ENCODE measurements around the gene NOTO. TPM values are rescaled to one million over a fixed set of nuclear protein-coding genes. Genes with fewer than 3 reads are reported as not detected.
A peak's percentile ranks its signal among the peaks of the same experiment; 100 is the strongest.
"Not testable (repeated sequence)": the region's sequence is repeated elsewhere in the genome, so short reads cannot be mapped to it uniquely, and the experiment has no call there.

NOTO gene, protein sequence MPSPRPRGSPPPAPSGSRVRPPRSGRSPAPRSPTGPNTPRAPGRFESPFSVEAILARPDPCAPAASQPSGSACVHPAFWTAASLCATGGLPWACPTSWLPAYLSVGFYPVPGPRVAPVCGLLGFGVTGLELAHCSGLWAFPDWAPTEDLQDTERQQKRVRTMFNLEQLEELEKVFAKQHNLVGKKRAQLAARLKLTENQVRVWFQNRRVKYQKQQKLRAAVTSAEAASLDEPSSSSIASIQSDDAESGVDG
- total RNA-seq = not detected

- Histone ChIP-seq H3K9me3 (no peaks in the 10 kb centered on the region), H3K36me3 (no peaks in the 10 kb centered on the region), H3K4me3 (peak within 1 kb of the TSS; percentile 16), H3K9ac (ENCODE audit: low read depth in 2 of 2, low read length in 2 of 2) (peak within 1 kb of the TSS in 1 of 2 donors; percentile 50), H3K27me3 (peaks cover 19% of the 10 kb centered on the region), H3K27ac (no peak within 1 kb of the TSS), H3K4me1 (peaks cover 12% of the 10 kb centered on the region)
- no peak for TF ChIP-seq CTCF (IDR thresholded peaks at IDR 0.05)
- intact Hi-C loops (cut with DNase I) = no loop called here
- no peak for DNase-seq
Observed at GRCh38 chr2:73202156-73203054, at the start of gene NOTO. NOTO (plus strand) TSS chr2:73202574; CDS start chr2:73202667, 93 bp downstream.

- Histone ChIP-seq H3K9ac (ENCODE audit: low read depth in 2 of 2, low read length in 2 of 2) (no peak overlapping the region), H3K9me3 (no peaks in the 10 kb centered on the region), H3K4me3 (no peak overlapping the region), H3K27me3 (no peaks in the 10 kb centered on the region), H3K27ac (no peak overlapping the region), H3K4me1 (no peaks in the 10 kb centered on the region), H3K36me3 (no peaks in the 10 kb centered on the region)
- peak; percentile 45 for DNase-seq
- peak; percentile 54 for TF ChIP-seq CTCF (IDR thresholded peaks at IDR 0.05)
- intact Hi-C loops (cut with DNase I) = no loop called here
Observed at GRCh38 chr2:73156539-73157124, 45.7 kb upstream of the NOTO start.

DNA sequence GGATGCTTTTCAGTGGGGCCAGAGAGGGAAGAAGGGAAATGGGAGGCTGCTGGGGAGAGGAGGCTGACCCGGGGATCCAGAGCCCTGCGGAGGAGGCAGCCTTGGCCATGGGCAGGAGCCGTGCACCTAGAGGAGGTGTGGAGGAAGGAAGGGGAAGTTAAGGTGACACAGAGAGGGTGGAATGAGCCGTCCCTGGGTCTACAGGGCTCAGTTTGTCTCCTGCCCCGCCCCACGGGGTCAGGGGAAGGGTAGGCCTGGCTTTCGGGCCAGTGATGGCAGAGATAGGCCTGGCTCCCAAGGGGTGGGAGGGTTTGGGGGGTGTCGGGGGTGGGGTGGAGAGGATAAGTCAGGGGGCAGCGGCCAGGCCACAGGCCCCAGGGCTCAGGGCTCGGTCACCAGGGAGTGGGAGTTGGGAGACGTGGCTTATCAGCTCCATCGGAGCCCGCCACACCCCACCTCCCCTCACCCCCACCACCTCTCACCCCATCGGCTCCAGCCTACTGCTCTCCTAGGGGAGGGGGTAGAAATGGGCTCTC, 39.5 kb upstream of the NOTO start:
- Histone ChIP-seq H3K36me3 (no peaks in the 10 kb centered on the region), H3K4me3 (no peak overlapping the region), H3K9me3 (no peaks in the 10 kb centered on the region), H3K4me1 (no peaks in the 10 kb centered on the region), H3K9ac (ENCODE audit: low read depth in 2 of 2, low read length in 2 of 2) (no peak overlapping the region), H3K27ac (no peak overlapping the region), H3K27me3 (no peaks in the 10 kb centered on the region)
- no peak for DNase-seq
- intact Hi-C loops (cut with DNase I) = loop anchor here (2.0 to 5.0 kb wide), 2 partner anchors 170 to 271 kb away; no protein-coding TSS in a partner anchor
- TF ChIP-seq CTCF (IDR thresholded peaks at IDR 0.05) = no peak

DNA sequence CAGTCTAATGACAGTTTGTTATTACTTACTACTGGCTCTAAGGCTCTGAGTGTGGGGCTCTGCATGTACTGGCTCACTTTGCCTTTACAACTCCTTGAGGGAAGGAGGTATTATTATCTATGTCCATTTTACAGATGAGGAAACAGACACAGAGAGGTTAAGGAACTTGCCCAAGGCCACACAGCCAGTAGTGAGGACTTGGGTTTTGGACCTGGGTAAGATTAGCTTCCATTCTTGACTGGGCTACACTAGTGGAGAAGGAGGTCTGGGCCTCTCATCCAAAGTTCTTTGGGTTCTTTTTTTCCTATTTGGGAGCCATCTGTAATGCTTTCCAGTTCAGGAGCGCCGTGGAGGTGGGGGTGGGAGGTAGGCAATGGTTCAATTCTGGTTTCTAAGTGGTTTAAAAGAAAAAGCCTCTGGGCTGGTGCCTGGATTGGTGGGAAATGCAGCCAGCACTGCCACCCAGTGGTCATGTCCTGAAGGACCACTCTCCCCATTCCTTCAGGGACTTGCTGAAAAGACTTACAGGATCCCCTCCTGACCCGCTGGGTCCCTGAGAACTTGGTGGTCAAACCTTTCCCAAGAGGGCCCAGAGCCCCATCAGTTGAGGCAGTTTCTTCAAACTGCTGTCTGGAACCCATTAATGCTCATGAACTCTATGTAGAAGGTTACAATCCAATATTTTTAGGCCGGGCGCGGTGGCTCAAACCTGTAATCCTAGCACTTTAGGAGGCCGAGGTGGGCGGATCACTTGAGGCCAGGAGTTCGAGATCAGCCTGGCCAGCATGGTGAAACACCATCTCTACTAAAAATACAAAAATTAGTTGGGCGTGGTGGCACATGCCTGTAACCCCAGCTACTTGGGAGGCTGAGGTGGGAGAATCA, 38.6 kb upstream of the NOTO start:
- no peak overlapping the region for H3K4me3 ChIP-seq
- peak; percentile 62 for DNase-seq
- H3K9me3 ChIP-seq = no peaks in the 10 kb centered on the region
- H3K27me3 ChIP-seq = no peaks in the 10 kb centered on the region
- H3K36me3 ChIP-seq = no peaks in the 10 kb centered on the region
- no peak overlapping the region for H3K27ac ChIP-seq
- H3K9ac ChIP-seq (ENCODE audit: low read depth in 2 of 2, low read length in 2 of 2) = no peak overlapping the region
- H3K4me1 ChIP-seq = no peaks in the 10 kb centered on the region
- TF ChIP-seq CTCF (IDR thresholded peaks at IDR 0.05) = peak; percentile 85
- intact Hi-C loops (cut with DNase I) = loop anchor here (2.0 to 5.0 kb wide), 2 partner anchors 171 to 271 kb away; no protein-coding TSS in a partner anchor

- H3K27me3 ChIP-seq; intact Hi-C loops (cut with DNase I); H3K27ac ChIP-seq; H3K36me3 ChIP-seq; H3K9ac ChIP-seq (ENCODE audit: low read depth in 2 of 2, low read length in 2 of 2); H3K9me3 ChIP-seq; DNase-seq; H3K4me3 ChIP-seq; H3K4me1 ChIP-seq: not testable (repeated sequence)
Observed at GRCh38 chr2:73165978-73166377, 36.4 kb upstream of the NOTO start.

DNA sequence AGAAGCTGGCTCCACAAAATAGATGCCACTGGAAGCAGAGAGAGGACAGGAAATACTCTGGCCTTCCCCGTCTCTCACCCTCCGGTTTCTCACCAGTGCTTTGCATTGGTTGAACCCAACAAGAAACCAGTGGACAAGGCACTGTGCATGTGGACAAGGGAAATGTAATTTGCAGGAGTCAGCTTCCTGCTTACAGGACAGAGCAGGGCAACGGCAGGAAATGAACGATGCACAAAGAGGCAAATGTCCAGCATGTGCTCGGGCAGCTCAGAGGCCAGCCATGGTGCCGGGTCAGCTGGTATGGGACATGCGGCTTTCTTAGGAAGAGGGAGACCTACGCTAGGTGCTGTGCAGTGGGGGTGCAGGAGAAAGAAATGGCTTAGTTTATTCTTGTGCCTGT, 35.6 kb upstream of the NOTO start:
- H3K4me1 ChIP-seq; H3K27me3 ChIP-seq; H3K27ac ChIP-seq; H3K9me3 ChIP-seq; H3K36me3 ChIP-seq; H3K4me3 ChIP-seq; intact Hi-C loops (cut with DNase I); DNase-seq; H3K9ac ChIP-seq (ENCODE audit: low read depth in 2 of 2, low read length in 2 of 2): not testable (repeated sequence)

DNA sequence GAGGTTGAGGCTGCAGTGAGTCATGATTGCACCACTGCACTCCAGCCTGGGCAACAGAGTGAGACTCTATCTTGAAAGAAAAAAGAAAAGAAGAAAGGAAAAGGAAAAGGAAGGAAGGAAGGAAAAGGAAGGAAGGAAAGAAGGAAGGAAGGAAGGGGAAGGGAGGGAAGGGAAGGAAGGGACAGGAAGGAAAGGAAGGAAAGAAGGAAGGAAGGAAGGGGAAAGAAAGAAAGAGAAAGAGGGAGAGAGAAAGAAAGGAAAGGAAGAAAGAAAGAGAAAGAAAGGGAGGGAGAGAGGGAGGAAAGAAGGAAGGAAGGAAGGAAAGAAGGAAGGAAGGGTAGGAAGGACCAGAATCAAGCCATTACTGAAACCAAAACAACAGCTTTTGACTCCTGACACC, 34.0 kb upstream of the NOTO start:
- H3K9ac ChIP-seq (ENCODE audit: low read depth in 2 of 2, low read length in 2 of 2); H3K4me3 ChIP-seq; H3K27me3 ChIP-seq; DNase-seq; H3K36me3 ChIP-seq; H3K9me3 ChIP-seq; intact Hi-C loops (cut with DNase I); H3K27ac ChIP-seq; H3K4me1 ChIP-seq: not testable (repeated sequence)

- H3K9ac ChIP-seq (ENCODE audit: low read depth in 2 of 2, low read length in 2 of 2); H3K27ac ChIP-seq; H3K36me3 ChIP-seq; H3K27me3 ChIP-seq; intact Hi-C loops (cut with DNase I); H3K4me3 ChIP-seq; H3K9me3 ChIP-seq; DNase-seq; H3K4me1 ChIP-seq: not testable (repeated sequence)
Observed at GRCh38 chr2:73170341-73170740, 32.0 kb upstream of the NOTO start.

Data from colonic mucosa (tissue), 4 donors.